ENCODE results near the gene DISC1. TPM values are rescaled to one million over a fixed set of nuclear protein-coding genes. Genes with fewer than 3 reads are reported as not detected.
A peak's percentile ranks its signal among the peaks of the same experiment; 100 is the strongest.

The DISC1 gene
- total and polyA plus RNA-seq, 2 of the 13 experiments (the other 11 are each of a cell fraction or from before 2014, with no cell fraction given): 4.2 to 4.6 TPM

- Histone ChIP-seq H3K4me1 (ENCODE audit: insufficient read depth, low read length) (peaks cover 62% of the 10 kb centered on the region), H2AFZ (ENCODE audit: low read length) (no peak overlapping the region), H3K79me2 (ENCODE audit: insufficient read depth, low read length) (no peaks in the 10 kb centered on the region), H4K20me1 (ENCODE audit: insufficient read depth, low read length) (no peaks in the 10 kb centered on the region), H3K27me3 (ENCODE audit: control insufficient read depth in 1 of 2, insufficient read depth in 2 of 2, low read length in 2 of 2) (no peaks in the 10 kb centered on the region), H3K4me2 (ENCODE audit: low read depth, low read length) (peak overlapping the region; percentile 58), H3K9ac (ENCODE audit: insufficient read depth, low read depth, low read length) (no peak overlapping the region), H3K36me3 (replicated peaks in 1 of 2; ENCODE audit: control insufficient read depth in 1 of 2, insufficient read depth in 2 of 2, low read length in 2 of 2) (no peaks in the 10 kb centered on the region), H3K27ac (ENCODE audit: extremely low read length, insufficient read depth, low read length) (peak overlapping the region; percentile 65), H3K4me3 (replicated peaks in 1 of 3; ENCODE audit: insufficient read depth in 1 of 3, low read depth in 2 of 3, low read length in 3 of 3) (peak overlapping the region in 1 of 3 experiments; percentile 24; a peak in 1 of 6 replicates), H3K9me3 (ENCODE audit: low read length) (no peaks in the 10 kb centered on the region)
- intact Hi-C loops (cut with micrococcal nuclease; ENCODE audit: unreplicated experiment): loop anchor here (1.0 kb wide), 1 partner anchor 8 kb away; no protein-coding TSS in a partner anchor
- POLR2A ChIA-PET: no interaction called here
- in situ Hi-C loops (cut with HindIII; ENCODE audit: extremely low pct_ligation_motif_present, low pct_unique_long_range_greater_than_20kb): no loop called here
- CTCF ChIA-PET (ENCODE audit: low intra/inter-chr PET ratio, low total read pairs): no interaction called here
- BruUV-seq (replicated peaks): no TSS peak
- ATAC-seq (peak; percentile 100), DNase-seq (ENCODE audit: low spot score) (peak; percentile 95), FAIRE-seq (peak; percentile 80)
- WGBS (ENCODE audit: low lambda C conversion rate): 17% methylated on average over 14 of the region's 14 CpGs
- no peak for TF ChIP-seq SIN3B (IDR thresholded peaks at IDR 0.05; ENCODE audit: low read length)
- 0 out of 2 replicates have a peak, but pooled peaks have one; percentile 47 for TF ChIP-seq ZNF503 (CRISPR knock-in tag; IDR thresholded peaks at IDR 0.05)
- 0 out of 2 replicates have a peak, but pooled peaks have one; percentile 23 for TF ChIP-seq MIER3 (CRISPR knock-in tag; IDR thresholded peaks at IDR 0.05; ENCODE audit: borderline replicate concordance)
- peak; percentile 79 for TF ChIP-seq ZNF644 (CRISPR knock-in tag; IDR thresholded peaks at IDR 0.05; ENCODE audit: low read depth)
- TF ChIP-seq, protein P1, sequence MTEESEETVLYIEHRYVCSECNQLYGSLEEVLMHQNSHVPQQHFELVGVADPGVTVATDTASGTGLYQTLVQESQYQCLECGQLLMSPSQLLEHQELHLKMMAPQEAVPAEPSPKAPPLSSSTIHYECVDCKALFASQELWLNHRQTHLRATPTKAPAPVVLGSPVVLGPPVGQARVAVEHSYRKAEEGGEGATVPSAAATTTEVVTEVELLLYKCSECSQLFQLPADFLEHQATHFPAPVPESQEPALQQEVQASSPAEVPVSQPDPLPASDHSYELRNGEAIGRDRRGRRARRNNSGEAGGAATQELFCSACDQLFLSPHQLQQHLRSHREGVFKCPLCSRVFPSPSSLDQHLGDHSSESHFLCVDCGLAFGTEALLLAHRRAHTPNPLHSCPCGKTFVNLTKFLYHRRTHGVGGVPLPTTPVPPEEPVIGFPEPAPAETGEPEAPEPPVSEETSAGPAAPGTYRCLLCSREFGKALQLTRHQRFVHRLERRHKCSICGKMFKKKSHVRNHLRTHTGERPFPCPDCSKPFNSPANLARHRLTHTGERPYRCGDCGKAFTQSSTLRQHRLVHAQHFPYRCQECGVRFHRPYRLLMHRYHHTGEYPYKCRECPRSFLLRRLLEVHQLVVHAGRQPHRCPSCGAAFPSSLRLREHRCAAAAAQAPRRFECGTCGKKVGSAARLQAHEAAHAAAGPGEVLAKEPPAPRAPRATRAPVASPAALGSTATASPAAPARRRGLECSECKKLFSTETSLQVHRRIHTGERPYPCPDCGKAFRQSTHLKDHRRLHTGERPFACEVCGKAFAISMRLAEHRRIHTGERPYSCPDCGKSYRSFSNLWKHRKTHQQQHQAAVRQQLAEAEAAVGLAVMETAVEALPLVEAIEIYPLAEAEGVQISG (CRISPR knock-in tag; IDR thresholded peaks at IDR 0.05): 0 out of 2 replicates have a peak, but pooled peaks have one; percentile 29
- no peak for TF ChIP-seq TGIF2 (CRISPR knock-in tag; IDR thresholded peaks at IDR 0.05)
- peak; percentile 97 for TF ChIP-seq TEAD3 (CRISPR knock-in tag; optimal IDR thresholded peaks at IDR 0.05; ENCODE audit: borderline replicate concordance)
- peak; percentile 30; the same call in 1 of the 2 replicates for TF ChIP-seq NCOA2 (CRISPR knock-in tag; IDR thresholded peaks at IDR 0.05)
- TF ChIP-seq FOXP4 (CRISPR knock-in tag; IDR thresholded peaks at IDR 0.05): peak; percentile 78
- 0 out of 2 replicates have a peak, but pooled peaks have one; percentile 48 for TF ChIP-seq KDM2A (CRISPR knock-in tag; IDR thresholded peaks at IDR 0.05; ENCODE audit: borderline replicate concordance, low read depth)
- TF ChIP-seq SALL2 (CRISPR knock-in tag; IDR thresholded peaks at IDR 0.05): peak; percentile 73; the same call in 1 of the 2 replicates
- peak; percentile 91 for TF ChIP-seq ZNF629 (CRISPR knock-in tag; conservative IDR thresholded peaks at IDR 0.05)
- TF ChIP-seq, protein P2, sequence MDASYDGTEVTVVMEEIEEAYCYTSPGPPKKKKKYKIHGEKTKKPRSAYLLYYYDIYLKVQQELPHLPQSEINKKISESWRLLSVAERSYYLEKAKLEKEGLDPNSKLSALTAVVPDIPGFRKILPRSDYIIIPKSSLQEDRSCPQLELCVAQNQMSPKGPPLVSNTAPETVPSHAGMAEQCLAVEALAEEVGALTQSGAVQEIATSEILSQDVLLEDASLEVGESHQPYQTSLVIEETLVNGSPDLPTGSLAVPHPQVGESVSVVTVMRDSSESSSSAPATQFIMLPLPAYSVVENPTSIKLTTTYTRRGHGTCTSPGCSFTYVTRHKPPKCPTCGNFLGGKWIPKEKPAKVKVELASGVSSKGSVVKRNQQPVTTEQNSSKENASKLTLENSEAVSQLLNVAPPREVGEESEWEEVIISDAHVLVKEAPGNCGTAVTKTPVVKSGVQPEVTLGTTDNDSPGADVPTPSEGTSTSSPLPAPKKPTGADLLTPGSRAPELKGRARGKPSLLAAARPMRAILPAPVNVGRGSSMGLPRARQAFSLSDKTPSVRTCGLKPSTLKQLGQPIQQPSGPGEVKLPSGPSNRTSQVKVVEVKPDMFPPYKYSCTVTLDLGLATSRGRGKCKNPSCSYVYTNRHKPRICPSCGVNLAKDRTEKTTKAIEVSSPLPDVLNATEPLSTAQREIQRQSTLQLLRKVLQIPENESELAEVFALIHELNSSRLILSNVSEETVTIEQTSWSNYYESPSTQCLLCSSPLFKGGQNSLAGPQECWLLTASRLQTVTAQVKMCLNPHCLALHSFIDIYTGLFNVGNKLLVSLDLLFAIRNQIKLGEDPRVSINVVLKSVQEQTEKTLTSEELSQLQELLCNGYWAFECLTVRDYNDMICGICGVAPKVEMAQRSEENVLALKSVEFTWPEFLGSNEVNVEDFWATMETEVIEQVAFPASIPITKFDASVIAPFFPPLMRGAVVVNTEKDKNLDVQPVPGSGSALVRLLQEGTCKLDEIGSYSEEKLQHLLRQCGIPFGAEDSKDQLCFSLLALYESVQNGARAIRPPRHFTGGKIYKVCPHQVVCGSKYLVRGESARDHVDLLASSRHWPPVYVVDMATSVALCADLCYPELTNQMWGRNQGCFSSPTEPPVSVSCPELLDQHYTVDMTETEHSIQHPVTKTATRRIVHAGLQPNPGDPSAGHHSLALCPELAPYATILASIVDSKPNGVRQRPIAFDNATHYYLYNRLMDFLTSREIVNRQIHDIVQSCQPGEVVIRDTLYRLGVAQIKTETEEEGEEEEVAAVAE (CRISPR knock-in tag; IDR thresholded peaks at IDR 0.05; ENCODE audit: borderline replicate concordance): no peak
These were observed 209.8 kb downstream of the DISC1 start for GRCh38 chr1:231836227-231836893.
